ENCODE measurements around the gene ANG.
"Not testable (repeated sequence)": the region's sequence is repeated elsewhere in the genome, so short reads cannot be mapped to it uniquely, and the experiment has no call there.

Gene ANG

GRCh38 chr14:20698934-20699333 is 10.4 kb downstream of the ANG start (continued):
- no peak for TF ChIP-seq KLF16 (tag by site-specific recombination; IDR thresholded peaks at IDR 0.05)
- TF ChIP-seq ZNF169 (tag by site-specific recombination; IDR thresholded peaks at IDR 0.05), result no peak
- TF ChIP-seq KLF9 (tag by site-specific recombination; IDR thresholded peaks at IDR 0.05; ENCODE audit: low read depth), result no peak
- TF ChIP-seq WT1 (tag by site-specific recombination; IDR thresholded peaks at IDR 0.05), result no peak
- TF ChIP-seq ZNF335 (tag by site-specific recombination; conservative IDR thresholded peaks at IDR 0.05), result no peak
- TF ChIP-seq PRDM10 (tag by site-specific recombination; IDR thresholded peaks at IDR 0.05), result no peak
- no peak for TF ChIP-seq ZFHX2 (tag by site-specific recombination; conservative IDR thresholded peaks at IDR 0.05)
- no peak for TF ChIP-seq ZNF514 (tag by site-specific recombination; IDR thresholded peaks at IDR 0.05)
- TF ChIP-seq ZNF114 (tag by site-specific recombination; IDR thresholded peaks at IDR 0.05), result no peak
- no peak for TF ChIP-seq REPIN1 (tag by site-specific recombination; IDR thresholded peaks at IDR 0.05; ENCODE audit: low read depth)
- no peak for TF ChIP-seq ZNF623 (tag by site-specific recombination; IDR thresholded peaks at IDR 0.05)

- H3K36me3 ChIP-seq (ENCODE audit: control insufficient read depth in 2 of 2, insufficient read depth in 1 of 2, low read length in 2 of 2), result no peaks in the 10 kb centered on the region
- H3K4me3 ChIP-seq (ENCODE audit: low read depth, low read length), result no peak overlapping the region
- no peaks in the 10 kb centered on the region for H3K9me3 ChIP-seq (ENCODE audit: control insufficient read depth, insufficient read depth, low read depth, low read length)
- TF ChIP-seq ZSCAN16 (tag by site-specific recombination; IDR thresholded peaks at IDR 0.05) (no peak), GLI2 (tag by site-specific recombination; IDR thresholded peaks at IDR 0.05; ENCODE audit: borderline replicate concordance, low read depth) (no peak), ZNF404 (tag by site-specific recombination; IDR thresholded peaks at IDR 0.05) (no peak), ZNF202 (tag by site-specific recombination; IDR thresholded peaks at IDR 0.05; ENCODE audit: borderline replicate concordance) (no peak), ZNF37A (tag by site-specific recombination; IDR thresholded peaks at IDR 0.05) (no peak), ZSCAN4 (tag by site-specific recombination; IDR thresholded peaks at IDR 0.05) (no peak)
- H3K27ac ChIP-seq (ENCODE audit: extremely low read depth, low read depth, low read length), result no peak overlapping the region
- POLR2A ChIA-PET, result no interaction called here
- H3K4me1 ChIP-seq (ENCODE audit: control insufficient read depth, insufficient read depth, low read length), result no peaks in the 10 kb centered on the region
- CTCF ChIA-PET, result interaction anchor here (0.6 to 2.3 kb wide), 12 partner anchors 8 to 486 kb away, joined by 3 to 20 read pairs (median 4); no protein-coding TSS in a partner anchor
Observed at GRCh38 chr14:20699931-20700330, 11.4 kb downstream of the ANG start.

- not testable (repeated sequence) for H3K4me1 ChIP-seq (ENCODE audit: control insufficient read depth, insufficient read depth, low read length); H3K9me3 ChIP-seq (ENCODE audit: control insufficient read depth, insufficient read depth, low read depth, low read length); H3K36me3 ChIP-seq (ENCODE audit: control insufficient read depth in 2 of 2, insufficient read depth in 1 of 2, low read length in 2 of 2); H3K4me3 ChIP-seq (ENCODE audit: low read depth, low read length); H3K27ac ChIP-seq (ENCODE audit: extremely low read depth, low read depth, low read length)
- ChIA-PET CTCF (interaction anchor here (0.7 to 2.3 kb wide), 6 partner anchors 9 to 270 kb away, joined by 3 to 20 read pairs (median 4); no protein-coding TSS in a partner anchor), POLR2A (interaction anchor here (0.8 kb wide), 1 partner anchor 44 kb away, joined by 3 read pairs; no protein-coding TSS in a partner anchor)
Observed at GRCh38 chr14:20700965-20701364, 12.4 kb downstream of the ANG start.
